Measurements from ENCODE around the gene TOPBP1.

The TOPBP1 gene

GRCh38 chr3:133583396-133583795 is 78.3 kb downstream of the TOPBP1 start:
- Histone ChIP-seq H3K4me3 (ENCODE audit: low read depth, low read length) (no peak overlapping the region), H3K36me3 (replicated peaks) (peaks cover 84% of the 10 kb centered on the region), H3K27ac (no peak overlapping the region), H3K27me3 (replicated peaks) (no peaks in the 10 kb centered on the region)
- TF ChIP-seq CTCF (IDR thresholded peaks at IDR 0.05; ENCODE audit: low read depth, low read length, missing control alignments): no peak
- in situ Hi-C loops (cut with HindIII; ENCODE audit: low pct_ligation_motif_present, low sequenced_read_pairs): loop anchor here (25.0 kb wide), 1 partner anchor 96 kb away; no protein-coding TSS in a partner anchor
- DNase-seq: no peak

GRCh38 chr3:133578548-133579191 is 83.1 kb downstream of the TOPBP1 start:
- Histone ChIP-seq H3K27me3 (replicated peaks) (no peaks in the 10 kb centered on the region), H3K36me3 (replicated peaks) (peaks cover 63% of the 10 kb centered on the region), H3K27ac (no peak overlapping the region), H3K4me3 (ENCODE audit: low read depth, low read length) (no peak overlapping the region)
- in situ Hi-C loops (cut with HindIII; ENCODE audit: low pct_ligation_motif_present, low sequenced_read_pairs): loop anchor here (25.0 kb wide), 1 partner anchor 91 kb away; no protein-coding TSS in a partner anchor
- peak; percentile 68 for TF ChIP-seq CTCF (IDR thresholded peaks at IDR 0.05; ENCODE audit: low read depth, low read length, missing control alignments)
- no peak for DNase-seq

GRCh38 chr3:133576169-133576568 is 85.6 kb downstream of the TOPBP1 start:
- peak overlapping the region; percentile 89 for H3K4me3 ChIP-seq (ENCODE audit: low read depth, low read length)
- H3K36me3 ChIP-seq (replicated peaks): peaks cover 39% of the 10 kb centered on the region

GRCh38 chr3:133575086-133575485 is 86.7 kb downstream of the TOPBP1 start:
- Histone ChIP-seq H3K27ac (peak overlapping the region; percentile 82), H3K4me3 (ENCODE audit: low read depth, low read length) (peak overlapping the region; percentile 89), H3K27me3 (replicated peaks) (no peaks in the 10 kb centered on the region), H3K36me3 (replicated peaks) (peaks cover 30% of the 10 kb centered on the region)
- no peak for TF ChIP-seq CTCF (IDR thresholded peaks at IDR 0.05; ENCODE audit: low read depth, low read length, missing control alignments)
- in situ Hi-C loops (cut with HindIII; ENCODE audit: low pct_ligation_motif_present, low sequenced_read_pairs): loop anchor here (25.0 kb wide), 1 partner anchor 88 kb away; no protein-coding TSS in a partner anchor
- DNase-seq: no peak

More at GRCh38 chr3:133576169-133576568, 85.6 kb downstream of the TOPBP1 start:
- H3K27ac ChIP-seq: no peak overlapping the region
- DNase-seq: no peak
- no peak for TF ChIP-seq CTCF (IDR thresholded peaks at IDR 0.05; ENCODE audit: low read depth, low read length, missing control alignments)
- no peaks in the 10 kb centered on the region for H3K27me3 ChIP-seq (replicated peaks)
- in situ Hi-C loops (cut with HindIII; ENCODE audit: low pct_ligation_motif_present, low sequenced_read_pairs): loop anchor here (25.0 kb wide), 1 partner anchor 89 kb away; no protein-coding TSS in a partner anchor

GRCh38 chr3:133574260-133574881 is 87.4 kb downstream of the TOPBP1 start:
- DNase-seq: peak; percentile 57
- peak; percentile 15 for TF ChIP-seq CTCF (IDR thresholded peaks at IDR 0.05; ENCODE audit: low read depth, low read length, missing control alignments)
- H3K27ac ChIP-seq: peak overlapping the region; percentile 82
- H3K4me3 ChIP-seq (ENCODE audit: low read depth, low read length): peak overlapping the region; percentile 89
- no peaks in the 10 kb centered on the region for H3K27me3 ChIP-seq (replicated peaks)
- in situ Hi-C loops (cut with HindIII; ENCODE audit: low pct_ligation_motif_present, low sequenced_read_pairs): no loop called here
- H3K36me3 ChIP-seq (replicated peaks): peaks cover 29% of the 10 kb centered on the region
